ENCODE data around the gene SIAH2.
A peak's percentile ranks its signal among the peaks of the same experiment; 100 is the strongest.
"Not testable (repeated sequence)": the region's sequence is repeated elsewhere in the genome, so short reads cannot be mapped to it uniquely, and the experiment has no call there.

The SIAH2 gene, protein sequence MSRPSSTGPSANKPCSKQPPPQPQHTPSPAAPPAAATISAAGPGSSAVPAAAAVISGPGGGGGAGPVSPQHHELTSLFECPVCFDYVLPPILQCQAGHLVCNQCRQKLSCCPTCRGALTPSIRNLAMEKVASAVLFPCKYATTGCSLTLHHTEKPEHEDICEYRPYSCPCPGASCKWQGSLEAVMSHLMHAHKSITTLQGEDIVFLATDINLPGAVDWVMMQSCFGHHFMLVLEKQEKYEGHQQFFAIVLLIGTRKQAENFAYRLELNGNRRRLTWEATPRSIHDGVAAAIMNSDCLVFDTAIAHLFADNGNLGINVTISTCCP
- 96.1 to 150 reads per million in 2 donors for total RNA-seq

DNA sequence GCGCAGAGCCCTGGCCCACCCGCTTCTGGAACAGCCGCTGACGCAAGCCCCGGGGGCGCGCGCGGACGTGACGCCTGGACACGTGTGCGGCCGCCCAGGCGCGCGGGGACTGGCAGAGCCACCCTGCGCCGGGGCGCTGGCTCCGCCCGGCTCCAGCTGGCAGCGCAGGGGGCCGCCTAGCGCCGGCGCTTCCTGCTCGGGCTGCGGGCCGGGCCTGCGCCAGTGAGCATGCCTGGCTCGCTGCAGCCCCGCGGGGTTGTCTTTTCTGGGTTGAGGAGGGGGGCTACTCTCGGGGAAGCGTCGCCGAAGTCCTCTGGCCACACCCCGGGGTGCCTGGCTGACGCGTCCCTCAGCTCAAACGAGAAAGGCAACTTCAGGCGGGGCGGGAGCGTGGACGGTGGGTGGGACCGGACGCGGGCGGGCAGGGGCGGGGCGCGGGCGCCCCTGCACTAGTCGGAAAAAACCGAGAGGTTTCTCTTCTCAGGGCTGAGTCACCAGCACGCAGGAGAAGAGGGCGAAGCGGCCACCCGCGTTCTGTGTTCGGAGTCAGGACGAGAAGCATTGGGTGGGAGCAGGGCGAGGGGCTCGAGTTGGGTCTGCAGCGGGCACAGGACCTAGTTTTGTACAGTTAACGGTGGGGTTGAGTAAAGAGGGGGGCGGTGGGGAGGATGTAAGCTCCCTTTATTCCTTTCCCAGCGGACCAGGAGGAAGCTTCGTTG, at the start of gene SIAH2:
Gene SIAH2 (minus strand): TSS at position 48 of the 719 bp plus-strand sequence. CDS start 320 bp downstream, outside the sequence.
- peak; percentile 84 to 98 (median 90) for DNase-seq

DNA sequence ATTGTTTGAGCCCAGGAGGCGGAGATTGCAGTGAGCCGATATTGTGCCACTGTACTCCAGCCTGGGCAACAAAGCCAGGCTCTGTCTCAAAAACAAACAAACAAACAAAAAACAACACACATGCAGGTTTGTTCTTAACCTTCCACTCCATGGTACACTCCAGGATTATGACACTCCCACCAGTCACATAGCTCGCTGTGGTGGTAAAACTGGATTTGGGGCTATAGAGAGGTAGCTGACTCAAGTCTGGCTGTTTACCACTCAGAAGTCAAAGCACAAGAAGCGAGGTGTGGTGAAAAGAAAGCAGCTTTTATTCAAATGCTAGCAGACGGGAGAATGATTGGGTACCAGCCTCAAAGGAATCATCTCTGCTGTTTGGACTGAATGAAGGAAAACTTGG, 49.0 kb upstream of the SIAH2 start:
- DNase-seq, result no peak

DNA sequence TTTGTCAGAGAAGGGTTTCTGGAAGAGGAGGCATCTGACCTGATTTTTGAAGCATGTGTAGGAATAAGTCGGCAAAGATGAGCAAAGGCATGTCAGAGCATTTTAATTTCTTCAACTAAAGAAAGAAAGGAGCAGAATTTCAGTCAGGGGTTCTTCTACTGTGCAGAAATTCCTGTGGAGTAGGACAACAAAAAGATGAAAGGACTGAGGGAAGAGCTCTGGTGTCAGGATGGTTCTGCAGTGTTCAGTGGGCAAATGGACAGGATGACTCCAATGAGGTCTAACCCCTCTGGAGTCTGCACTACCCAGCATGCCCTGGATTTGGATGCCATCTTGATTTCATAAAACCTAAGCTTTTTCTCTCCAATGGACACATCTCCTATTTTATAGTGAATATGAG, 47.7 kb upstream of the SIAH2 start:
- no peak for DNase-seq

DNA sequence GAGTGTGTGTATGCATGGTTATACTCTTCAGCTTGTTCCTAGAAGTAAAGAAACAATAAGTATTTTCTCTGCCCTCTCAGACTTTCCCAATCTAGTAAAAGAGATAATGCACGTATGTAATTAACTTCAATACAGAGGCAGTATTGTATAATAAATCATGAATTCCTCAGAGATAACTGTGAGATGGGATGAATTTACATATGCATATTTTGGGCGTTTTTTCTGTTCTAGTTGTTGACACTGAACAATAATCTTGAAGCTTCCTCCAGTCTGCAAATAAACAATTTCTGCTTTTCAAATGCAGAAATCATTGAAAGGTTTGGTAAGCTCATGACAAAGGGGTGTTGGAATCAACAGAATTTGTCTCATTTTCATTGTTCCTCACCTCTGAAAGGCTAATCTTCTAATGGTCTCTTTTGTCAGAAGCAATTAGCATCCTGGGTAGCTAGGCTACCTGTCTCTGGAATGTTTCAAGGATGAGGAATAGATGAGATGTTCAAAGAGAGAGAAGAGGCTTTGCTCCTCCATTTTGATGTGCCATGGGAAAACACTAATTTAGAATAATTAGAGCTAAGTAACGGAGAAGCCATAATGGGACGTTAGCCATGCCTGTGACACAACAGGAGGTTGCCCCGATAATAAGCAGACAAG, 43.3 kb upstream of the SIAH2 start:
- no peak for DNase-seq

DNA sequence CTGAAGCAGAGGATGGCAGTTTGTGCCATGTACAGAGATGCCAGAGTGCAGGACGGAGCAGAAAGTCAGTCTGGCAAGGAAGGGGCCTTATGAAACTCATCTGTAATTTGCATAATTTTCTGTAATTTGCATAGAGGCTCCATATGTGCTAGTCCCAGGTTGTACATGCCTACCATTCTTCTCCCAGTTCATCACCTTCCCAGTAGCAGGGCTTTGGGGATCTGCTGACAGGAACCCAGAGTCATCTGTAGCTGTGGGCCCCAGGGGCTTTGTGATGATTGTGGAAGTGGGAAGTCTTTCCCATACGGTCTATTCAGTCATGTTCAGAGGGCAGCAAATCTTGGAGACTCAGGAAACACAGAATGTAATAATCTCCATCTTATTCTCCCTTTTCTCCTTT, 42.4 kb upstream of the SIAH2 start:
- DNase-seq, result no peak

DNA sequence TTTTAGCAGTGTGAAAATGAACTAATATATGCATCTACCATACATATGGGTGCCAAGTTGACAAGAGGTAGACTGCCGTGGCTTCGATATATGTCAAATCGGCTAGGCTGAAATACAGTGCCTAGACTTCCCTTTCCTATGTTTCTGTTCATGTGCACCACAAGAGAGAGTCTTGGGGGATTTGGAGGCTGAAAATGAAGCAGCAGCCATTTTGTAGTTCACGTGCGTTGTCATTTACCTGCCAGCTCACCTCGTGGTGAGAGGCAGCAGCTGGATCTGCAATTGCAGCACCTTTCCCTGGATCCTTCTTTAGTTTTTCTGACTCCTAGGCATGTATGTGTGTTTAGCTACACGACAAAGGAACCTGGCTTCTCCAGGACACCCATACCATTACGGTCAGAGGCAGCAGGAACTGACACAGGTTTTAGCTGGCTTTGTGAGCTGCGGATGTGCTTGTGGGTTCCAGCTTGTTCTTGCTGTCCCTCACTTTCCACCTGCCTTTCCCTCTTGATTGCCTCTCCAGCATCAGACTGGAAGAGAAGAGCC, 40.5 kb upstream of the SIAH2 start:
- no peak for DNase-seq

DNA sequence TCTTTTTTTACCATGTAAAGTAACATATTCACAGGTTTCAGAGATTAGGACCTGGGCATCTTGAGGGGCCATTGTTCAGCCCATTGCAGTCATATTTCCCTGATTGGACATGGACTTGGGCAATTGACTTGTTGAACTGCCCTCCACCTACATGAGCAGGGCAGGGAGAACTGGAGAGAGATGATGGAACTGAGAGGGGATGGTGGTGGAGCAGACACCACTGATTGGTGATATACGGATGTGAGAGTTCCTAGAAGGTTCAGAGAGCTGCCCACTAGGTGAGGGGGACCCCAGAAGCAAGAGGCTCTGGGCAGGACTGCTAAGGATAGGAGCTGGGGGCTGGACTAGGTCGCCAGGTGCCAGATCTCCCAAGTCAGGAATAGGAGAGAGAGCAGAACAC, 37.8 kb upstream of the SIAH2 start:
- DNase-seq, result no peak

DNA sequence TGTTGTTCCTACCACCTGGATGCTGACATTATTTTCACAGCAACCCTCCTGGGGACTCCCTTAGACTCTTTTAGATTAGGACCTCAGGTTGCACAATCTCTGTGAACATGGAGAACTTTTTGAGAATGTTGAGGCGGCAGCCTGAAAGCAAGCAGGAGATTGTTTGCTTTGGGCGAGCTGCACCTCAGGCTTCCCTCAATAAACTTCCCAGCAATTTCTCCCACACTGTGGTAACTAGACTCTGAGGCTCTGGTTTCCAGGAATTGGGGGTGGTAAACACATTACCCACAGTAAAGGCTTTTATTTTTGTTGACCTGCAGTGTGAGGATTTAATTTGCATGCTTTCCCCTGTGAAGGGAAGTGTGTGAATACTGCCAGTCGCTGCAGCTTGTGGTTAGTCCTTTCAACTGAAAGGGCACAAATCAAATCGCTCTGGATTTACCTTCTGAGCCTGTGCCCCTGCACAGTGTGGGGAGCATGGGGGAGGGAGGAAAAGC, 35.2 kb upstream of the SIAH2 start:
- DNase-seq, result peak in 1 of 5 experiments; percentile 47

DNA sequence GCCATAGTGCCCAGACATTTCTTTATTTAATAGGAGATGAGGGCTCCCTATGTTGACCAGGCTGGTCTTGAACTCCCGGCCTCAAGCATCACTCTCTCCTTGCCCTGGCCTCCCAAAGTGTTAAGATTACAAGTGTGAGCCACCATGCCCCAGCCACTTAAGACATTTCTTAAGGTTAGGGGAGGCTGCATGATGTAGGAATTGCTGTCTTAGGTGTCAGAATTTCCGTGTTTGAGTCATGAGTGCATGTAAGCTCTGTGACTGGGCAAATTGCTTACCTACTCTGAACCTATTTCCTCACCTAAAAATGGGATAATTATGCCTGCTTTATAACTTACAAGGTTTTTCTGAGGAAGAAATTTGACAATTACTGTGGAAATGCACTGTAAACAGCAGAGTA, 34.2 kb upstream of the SIAH2 start:
- peak in 1 of 5 experiments; percentile 16 for DNase-seq

DNA sequence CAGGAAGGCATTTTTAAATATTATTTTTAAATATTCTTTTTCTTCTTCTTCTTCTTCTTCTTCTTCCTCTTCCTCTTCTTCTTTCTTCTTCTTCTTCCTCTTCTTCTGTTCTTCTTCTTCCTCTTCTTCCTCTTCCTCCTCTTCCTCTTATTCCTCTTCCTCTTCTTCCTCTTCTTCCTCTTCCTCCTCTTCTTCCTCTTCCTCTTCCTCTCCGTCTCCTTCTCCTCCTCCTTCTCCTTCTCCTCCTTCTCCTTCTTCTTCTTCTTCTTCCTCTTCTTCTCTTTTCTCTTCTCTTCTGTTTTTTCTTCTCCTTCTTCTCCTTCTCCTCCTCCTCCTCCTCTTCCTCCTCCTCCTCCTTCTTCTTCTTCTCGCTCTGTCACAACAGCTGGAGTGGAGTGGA, 33.6 kb upstream of the SIAH2 start:
- not testable (repeated sequence) for DNase-seq

DNA sequence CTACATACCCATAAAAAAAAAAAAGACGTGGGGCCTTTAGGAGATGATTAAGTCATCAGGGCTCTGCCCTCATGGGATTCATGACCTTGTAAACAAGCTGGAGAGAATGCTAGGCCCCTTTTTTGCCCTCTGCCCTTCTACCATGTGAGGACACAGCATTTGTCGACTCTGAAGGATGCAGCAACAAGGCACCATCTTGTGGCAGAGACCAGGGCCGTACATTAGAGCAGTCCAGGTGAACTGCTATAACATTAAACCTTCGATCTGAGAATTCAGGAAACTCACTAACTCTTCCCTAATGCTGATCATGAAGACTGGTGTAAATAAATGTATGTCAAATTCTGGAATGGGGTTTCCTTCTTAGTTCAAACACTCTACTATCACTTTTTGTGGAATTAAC, 30.7 kb upstream of the SIAH2 start:
- DNase-seq, result no peak

DNA sequence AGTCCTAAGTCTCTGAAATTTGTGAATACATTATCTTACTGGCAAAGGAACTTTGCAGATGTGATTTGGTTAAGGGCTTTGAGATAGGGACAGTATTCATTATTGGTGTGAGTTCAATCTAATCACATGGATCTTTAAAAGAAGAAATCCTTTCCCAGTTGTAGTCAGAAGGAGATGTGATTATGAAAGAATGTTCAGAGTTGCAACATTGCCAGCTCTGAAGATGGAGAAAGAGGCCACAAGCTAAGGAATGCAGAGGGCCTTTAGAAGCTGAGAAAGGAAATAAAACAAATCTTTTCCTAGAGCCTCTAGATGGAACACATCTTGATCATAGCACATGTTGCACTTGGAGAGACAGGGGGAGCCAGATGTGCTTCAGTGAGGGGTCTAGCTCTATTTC, 27.7 kb upstream of the SIAH2 start:
- no peak for DNase-seq

DNA sequence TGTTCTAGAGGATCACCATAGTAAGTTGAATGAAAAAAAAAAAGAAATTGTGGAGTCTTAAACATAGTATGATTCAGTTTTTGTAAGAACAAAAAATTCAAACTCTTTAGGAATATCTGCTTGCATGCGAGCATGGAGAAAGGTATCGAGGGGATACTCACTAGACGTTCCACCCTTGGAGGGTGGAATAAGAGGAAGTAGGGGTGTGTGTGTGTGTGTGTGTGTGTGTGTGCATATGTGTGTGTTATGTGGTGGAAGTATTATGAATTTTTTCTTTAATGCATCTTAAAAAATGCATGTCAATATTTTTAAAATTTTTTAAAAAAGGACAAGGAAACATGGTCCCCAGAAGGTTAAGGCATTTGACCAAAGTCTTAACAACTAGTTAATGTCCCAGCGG, 26.5 kb upstream of the SIAH2 start:
- no peak for DNase-seq

DNA sequence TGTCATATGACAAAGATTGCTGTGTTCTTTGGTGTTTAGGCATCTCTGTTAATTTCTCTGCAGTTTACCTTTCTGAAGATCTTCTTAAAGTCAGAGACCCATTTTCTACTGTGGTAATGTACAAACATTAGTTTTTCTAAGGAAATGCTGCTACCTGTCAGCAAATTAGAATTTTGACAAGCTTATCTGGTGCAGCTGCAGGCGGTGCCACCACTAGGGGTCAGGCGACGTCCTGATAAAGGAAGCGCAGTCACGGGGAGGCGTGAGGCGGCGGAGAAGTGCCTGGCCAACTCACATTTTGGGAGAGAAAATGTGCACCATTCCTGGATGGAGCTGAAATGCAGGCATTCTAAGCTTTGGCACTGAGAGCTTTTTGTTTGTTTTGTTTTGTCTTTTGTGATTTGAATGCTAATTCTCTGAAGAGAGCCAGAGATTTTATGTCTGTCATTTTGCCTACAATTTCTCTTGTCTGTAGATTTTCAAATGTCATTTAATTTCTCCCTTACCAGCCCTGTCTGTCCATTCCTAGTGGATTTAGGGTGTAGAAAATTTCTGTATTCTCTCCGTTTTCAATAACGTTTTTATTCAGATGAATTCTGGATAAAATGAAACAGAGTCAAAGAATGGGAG, 24.9 kb upstream of the SIAH2 start:
- peak; percentile 38 to 84 (median 67) for DNase-seq

DNA sequence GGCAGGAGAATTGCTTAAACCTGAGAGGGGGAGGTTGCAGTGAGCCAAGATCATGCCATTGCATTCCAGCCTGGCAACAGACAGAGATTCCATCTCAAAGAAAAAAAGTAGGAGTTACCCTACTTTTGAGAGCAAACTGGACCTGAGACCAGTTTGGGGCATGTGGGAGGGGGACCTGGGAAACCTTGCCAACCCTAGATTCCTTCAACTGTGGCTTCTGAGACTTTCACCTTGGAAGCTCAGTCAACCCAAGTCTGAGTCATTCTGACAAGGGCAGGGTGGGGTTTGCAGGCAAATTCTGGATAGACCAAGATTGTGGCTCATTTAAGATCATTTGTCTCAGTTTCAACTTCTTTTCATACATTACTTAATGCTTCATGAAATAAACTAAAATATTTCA, 23.8 kb upstream of the SIAH2 start:
- DNase-seq, result peak in 1 of 5 experiments; percentile 45

DNA sequence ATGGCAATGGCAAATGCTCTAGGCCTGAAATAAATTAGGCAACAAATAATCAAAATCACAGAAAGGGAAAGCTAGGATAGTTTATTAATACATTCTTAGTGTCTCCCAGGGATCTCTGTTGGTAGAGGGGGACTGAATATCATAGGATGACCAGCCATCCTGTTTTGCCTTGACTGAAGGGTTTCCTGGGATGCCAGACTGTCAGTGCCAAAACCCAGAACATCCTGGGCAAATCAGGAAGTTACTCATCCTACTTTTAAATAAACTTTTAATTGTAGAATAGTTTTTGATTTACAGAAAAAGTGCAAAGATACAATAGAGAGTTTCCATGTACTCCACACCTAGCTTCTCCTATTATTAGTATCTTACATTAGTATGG, 21.8 kb upstream of the SIAH2 start:
- DNase-seq, result no peak

DNA sequence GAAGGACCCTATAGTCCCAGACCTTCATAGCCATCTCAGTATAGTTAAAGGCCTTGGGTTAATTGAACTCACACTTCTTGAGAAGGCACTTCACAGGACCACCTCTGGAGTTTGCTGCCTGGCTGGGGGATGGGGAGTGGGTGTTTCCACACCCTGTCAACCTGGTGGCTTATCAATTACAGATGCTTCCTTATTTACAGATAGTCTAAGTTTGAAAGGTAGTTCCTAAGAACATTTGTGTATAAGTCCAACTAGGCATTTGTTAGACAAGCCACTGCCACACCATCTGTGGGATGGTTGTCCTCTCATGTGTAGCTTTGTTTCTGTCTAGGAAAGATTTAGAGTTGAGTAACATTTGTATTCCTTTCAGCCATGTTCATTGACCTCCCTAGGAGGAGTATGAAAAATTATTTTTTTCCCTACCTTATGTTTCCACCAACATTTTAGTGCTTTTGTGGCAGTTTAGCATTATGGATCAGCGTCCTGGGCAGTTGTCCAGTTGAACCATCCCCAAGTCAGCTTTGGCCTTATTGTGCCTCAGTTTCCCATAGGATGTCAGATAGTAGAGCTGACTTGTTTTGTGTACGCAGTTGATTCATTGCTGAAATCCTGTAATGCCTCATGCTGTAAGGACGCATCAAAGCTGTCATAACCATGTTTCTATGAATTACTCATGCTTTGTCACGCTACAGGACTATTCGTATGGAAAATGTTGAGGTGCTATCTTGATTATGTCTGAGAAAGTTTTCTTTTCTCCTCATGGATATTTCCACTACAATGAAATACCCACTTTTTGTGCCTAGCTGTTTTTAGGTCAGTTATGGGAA, 21.2 kb upstream of the SIAH2 start:
- DNase-seq, result peak in 1 of 5 experiments; percentile 91

DNA sequence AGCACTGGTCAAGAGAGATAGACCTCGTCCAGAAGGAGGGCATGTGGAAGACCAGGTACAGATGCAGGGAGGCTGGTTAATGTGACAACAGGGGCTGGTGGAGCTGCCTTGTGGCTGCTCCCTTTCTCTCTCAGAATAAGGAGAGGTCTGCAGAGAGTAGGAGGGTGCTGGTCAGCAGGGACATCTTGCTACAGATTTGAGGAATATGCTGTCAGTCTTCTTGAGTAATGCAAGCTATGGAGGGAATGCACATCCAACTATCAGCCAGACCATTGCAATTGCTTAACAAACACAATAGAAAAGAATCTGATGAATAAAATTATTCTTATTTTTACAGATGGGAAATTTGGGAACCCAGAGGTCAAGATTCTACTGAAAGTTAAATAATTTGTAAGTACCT, 20.3 kb upstream of the SIAH2 start:
- no peak for DNase-seq

DNA sequence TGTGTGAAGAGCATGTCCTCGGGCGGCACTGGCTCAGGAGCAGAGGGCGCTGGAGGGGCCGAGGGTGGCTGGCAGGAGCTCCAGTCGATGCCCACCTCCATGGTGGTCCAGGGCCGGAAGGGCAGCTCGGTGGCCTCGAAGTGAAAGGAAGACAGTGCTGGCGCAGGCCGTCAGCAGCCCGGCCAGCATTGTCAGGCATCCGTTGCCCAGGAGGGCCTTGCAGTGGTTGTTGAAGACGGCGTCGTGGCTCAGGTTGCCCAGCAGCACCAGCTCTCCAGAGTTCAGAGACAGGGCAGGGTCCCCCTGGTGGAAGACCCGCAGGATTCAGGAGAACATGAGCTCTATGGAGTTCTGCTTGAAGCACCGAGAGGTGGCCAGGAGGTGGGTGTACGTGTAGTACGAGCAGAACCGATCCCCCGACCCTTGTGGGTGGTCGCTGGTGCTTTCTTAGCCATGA, 16.5 kb upstream of the SIAH2 start:
- DNase-seq, result no peak

DNA sequence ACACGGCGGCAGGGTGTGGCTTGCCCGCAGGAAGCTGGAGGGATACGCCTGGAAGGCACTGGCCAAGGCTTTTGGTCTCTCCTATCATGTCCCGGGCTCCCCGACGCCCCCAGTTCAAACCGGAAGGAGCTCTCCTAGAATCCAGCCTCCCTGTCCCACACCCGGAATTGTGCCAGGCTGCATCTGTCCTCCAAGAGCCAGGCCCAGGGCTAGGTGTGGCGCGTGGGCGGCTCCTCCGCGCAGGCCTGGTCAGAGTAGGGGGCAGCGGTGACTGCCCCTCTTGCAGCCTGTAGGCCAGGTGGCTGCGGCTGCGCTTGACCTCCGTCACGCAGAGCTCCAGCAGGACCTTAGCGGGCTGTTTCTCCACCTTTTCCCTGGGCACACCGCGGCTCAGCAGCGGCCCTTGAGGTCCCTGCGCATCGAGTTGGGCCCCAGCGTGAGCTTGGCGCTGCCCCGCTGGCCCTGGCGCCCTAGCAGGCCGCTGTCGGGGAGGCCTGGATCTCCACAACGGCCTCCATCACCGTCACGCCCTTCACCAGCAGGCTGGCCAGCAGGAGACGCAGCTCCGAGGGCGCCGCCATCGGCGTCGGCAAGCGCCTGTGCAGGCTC, 15.9 kb upstream of the SIAH2 start:
- no peak for DNase-seq

DNA sequence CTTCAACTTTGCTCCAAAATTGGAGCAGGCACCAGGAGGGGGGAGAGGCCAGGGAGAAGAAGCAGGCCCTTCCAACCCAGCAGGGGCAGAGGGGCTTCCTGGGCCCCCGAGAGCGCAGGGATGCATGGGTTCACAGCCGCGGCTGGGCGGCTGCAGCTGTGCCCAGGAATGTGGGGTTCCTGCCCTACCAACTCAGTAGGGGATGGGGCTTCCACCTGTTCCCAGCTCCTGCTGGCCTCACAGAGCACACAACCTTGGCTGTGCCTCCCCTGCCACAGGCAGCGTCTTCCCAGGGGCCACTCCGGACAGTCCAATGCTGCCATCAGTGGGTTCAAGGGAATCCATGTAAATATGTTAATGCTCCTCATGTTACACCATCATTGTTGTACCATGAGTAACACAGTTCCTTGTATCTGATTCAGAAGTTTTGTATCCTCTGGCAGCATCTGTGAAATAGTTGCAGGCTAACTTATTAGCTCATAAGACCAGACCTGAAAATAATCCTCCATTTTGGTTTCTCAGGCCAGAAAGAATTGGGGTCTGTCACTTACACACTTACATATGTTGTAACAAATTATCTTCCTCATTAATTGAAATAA, 12.1 kb upstream of the SIAH2 start:
- DNase-seq, result no peak
